K562 (cell line): Measurements from ENCODE around the gene ZBTB44. TPM values are rescaled to one million over a fixed set of nuclear protein-coding genes. Genes with fewer than 3 reads are reported as not detected.

Experiments used
- ARID3A ChIP-seq: IDR thresholded peaks from 2 replicates; pipeline ENCODE4 v1.6.1; 2012; ENCODE audit warnings: low read depth, low read length, improper control_type of control experiment, borderline replicate concordance
- DLX4 ChIP-seq: fragments of 250-450 bp; sonication (Bioruptor Pico); IDR thresholded peaks from 2 replicates; pipeline ENCODE4 v1.6.1; 2021; ENCODE audit warnings: mild to moderate bottlenecking
- HMGN3 ChIP-seq: IDR thresholded peaks from 2 replicates; pipeline ENCODE4 v1.6.1; 2011; ENCODE audit warnings: borderline replicate concordance, low read depth, mild to moderate bottlenecking, mixed read lengths, low read length; ENCODE audit not compliant: insufficient read length; ENCODE audit errors: extremely low read depth
- MAX ChIP-seq: sonication (generic); formaldehyde crosslinking; IDR thresholded peaks from 2 replicates; pipeline ENCODE4 v1.9.0; 2022; ENCODE audit warnings: mild to moderate bottlenecking, missing genetic modification reagents
- MGA ChIP-seq: fragments of 450-650 bp; IDR thresholded peaks from 2 replicates; pipeline ENCODE4 v1.6.1; 2016; ENCODE audit warnings: mild to moderate bottlenecking, moderate library complexity
- POLR3G ChIP-seq: IDR thresholded peaks from 2 replicates; pipeline ENCODE4 v1.6.1; 2011; ENCODE audit not compliant: insufficient read length, insufficient replicate concordance; ENCODE audit errors: extremely low read depth
- RBM39 ChIP-seq: fragments of 200-400 bp; formaldehyde crosslinking; optimal IDR thresholded peaks from 2 replicates; pipeline ENCODE3; 2018; ENCODE audit warnings: low read depth, low read length
- SAP30 ChIP-seq: fragments of 200-600 bp; sonication (generic); IDR thresholded peaks from 2 replicates; pipeline ENCODE4 v1.6.1; 2012; ENCODE audit warnings: borderline replicate concordance, low read depth, mild to moderate bottlenecking, moderate library complexity, low read length, control low read depth, inconsistent platforms; ENCODE audit not compliant: insufficient read depth, poor library complexity, severe bottlenecking
- SMAD1 ChIP-seq: fragments of 150-350 bp; IDR thresholded peaks from 2 replicates; pipeline ENCODE4 v1.6.1; 2014; ENCODE audit warnings: low read length, low read depth; ENCODE audit not compliant: partially characterized antibody
- SMARCA4 ChIP-seq: fragments of 450-650 bp; IDR thresholded peaks from 2 replicates; pipeline ENCODE4 v1.6.1; 2016
- TAF1 ChIP-seq: IDR thresholded peaks from 2 replicates; pipeline ENCODE4 v1.6.1; 2011; ENCODE audit warnings: mild to moderate bottlenecking, low read length, moderate library complexity; ENCODE audit not compliant: insufficient read depth, control insufficient read depth, severe bottlenecking; ENCODE audit errors: extremely low read depth
- ZBED1 ChIP-seq: IDR thresholded peaks from 2 replicates; pipeline ENCODE4 v1.6.1; 2014
- ZNF384 ChIP-seq: IDR thresholded peaks from 2 replicates; pipeline ENCODE4 v1.6.1; 2012; ENCODE audit warnings: low read depth, low read length, improper control_type of control experiment
- polyA plus RNA-seq, 8 experiments: library from polyadenylated mRNA; depleted of rRNA in 4 of 8; stranded (reverse) in 5 of 8; unstranded in 3 of 8; fragments of >200 nt; fragmentation: Nextera tagmentation in 2 of 8; fragmentation: Illumina TruSeq in 1 of 8; extraction: Ambion mirVana in 2 of 8; extraction: Trizol in 1 of 8; gene quantifications; 2 replicates each; pipeline versions ENCODE4 v1.2.1 to v1.2.3, GENCODE V29; 2011 to 2014; ENCODE audit warnings: inconsistent platforms in 1 of 8, missing spikeins in 1 of 8
- total RNA-seq, 7 experiments: library from RNA; depleted of rRNA in 6 of 7; stranded (reverse); fragments of >200 nt in 6 of 7; fragmentation: Illumina TruSeq in 2 of 7; extraction: Trizol in 2 of 7; gene quantifications; 2 replicates each; pipeline versions ENCODE4 v1.2.1 to v1.2.3, GENCODE V29; 2011 to 2021; ENCODE audit warnings: low replicate concordance in 1 of 7

Gene ZBTB44
- total and polyA plus RNA-seq, 9 of the 15 experiments (the other 6 are each of a cell fraction or from before 2014, with no cell fraction given): 4.7 to 27.1 (median 17.3) TPM

- TF ChIP-seq TAF1 (no peak), SAP30 (no peak), ZNF384 (no peak), ARID3A (no peak), MGA (no peak), HMGN3 (no peak), ZBED1 (no peak), RBM39 (no peak), MAX (CRISPR knock-in tag) (no peak), SMARCA4 (no peak), DLX4 (CRISPR knock-in tag) (no peak), POLR3G (no peak), SMAD1 (no peak)
Measured at GRCh38 chr11:130213143-130213978, 101.4 kb downstream of the ZBTB44 start (continued).
